Right atrium auricular region (tissue), 2 donors: Measurements from ENCODE around the gene NDUFAF2. TPM values are rescaled to one million over a fixed set of nuclear protein-coding genes. Genes with fewer than 3 reads are reported as not detected.
A peak's percentile ranks its signal among the peaks of the same experiment; 100 is the strongest.

Experiments used
- DNase-seq: peaks from one replicate; pipeline ENCODE4 v3.0.0-alpha.2; 2019; ENCODE audit warnings: low spot score
- H3K27ac ChIP-seq, 2 donors: fragments of 200-600 bp; sonication (generic); 1 replicate in 1 of 2; 2 replicates in 1 of 2; pipeline ENCODE4 v1.5.1; 2016 to 2019
- H3K27me3 ChIP-seq, 2 donors: fragments of 200-600 bp; sonication (generic); one replicate each; pipeline versions ENCODE4 v1.5.1 to v1.6.0; 2017 to 2019
- H3K36me3 ChIP-seq: fragments of 200-600 bp; sonication (generic); one replicate; pipeline ENCODE4 v1.5.1; 2016
- H3K4me1 ChIP-seq, 2 donors: fragments of 200-600 bp; sonication (generic); one replicate each; pipeline versions ENCODE4 v1.5.1 to v1.6.0; 2017 to 2019
- H3K4me3 ChIP-seq, 2 donors: fragments of 200-600 bp; sonication (generic); 1 replicate in 1 of 2; 2 replicates in 1 of 2; pipeline ENCODE4 v1.5.1; 2017 to 2019; ENCODE audit warnings: mild to moderate bottlenecking in 1 of 2, moderate library complexity in 1 of 2
- H3K9me3 ChIP-seq, 2 donors: fragments of 200-600 bp; sonication (generic); one replicate each; pipeline ENCODE4 v1.5.1; 2019
- CTCF ChIP-seq, 2 donors: fragments of 200-600 bp; sonication (generic); IDR thresholded peaks; one replicate each; pipeline ENCODE4 v1.5.1; 2019; ENCODE audit warnings: antibody characterized with exemption in 2 of 2
- total RNA-seq, 2 donors: library from RNA; depleted of rRNA; stranded (reverse); fragments of >200 nt; gene quantifications; one replicate each; pipeline ENCODE4 v1.1.0, GENCODE V29; 2016

NDUFAF2 gene
- total RNA-seq, 2 donors from 2014 or later = 23.7 to 28.9 TPM

DNA sequence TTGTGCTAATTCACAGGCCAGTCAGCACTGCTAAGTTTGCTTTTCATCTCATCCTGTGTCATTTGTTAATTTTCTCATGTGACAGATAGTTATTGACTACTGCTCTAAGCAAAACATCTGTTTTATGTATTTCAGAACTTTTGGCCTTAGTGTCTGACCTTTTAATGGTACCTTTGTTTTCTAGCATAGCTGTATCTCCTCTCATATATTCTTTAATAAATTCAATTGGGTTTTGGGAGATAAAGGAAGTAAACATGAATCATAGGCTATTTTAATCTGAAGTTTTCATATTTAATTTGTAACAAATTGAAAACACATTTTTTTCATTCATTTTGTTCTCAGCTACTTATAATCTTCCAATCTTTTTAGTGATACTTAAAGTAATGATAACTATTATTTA is 13.1 kb downstream of the NDUFAF2 start:
- DNase-seq = no peak
- no peak overlapping the region for H3K27ac ChIP-seq
- no peaks in the 10 kb centered on the region for H3K4me1 ChIP-seq
- no peaks in the 10 kb centered on the region for H3K36me3 ChIP-seq
- no peaks in the 10 kb centered on the region for H3K27me3 ChIP-seq
- H3K9me3 ChIP-seq = peaks cover 0 to 11% of the 10 kb centered on the region in 2 donors
- H3K4me3 ChIP-seq = no peak overlapping the region
- no peak for TF ChIP-seq CTCF (IDR thresholded peaks at IDR 0.05)

- TF ChIP-seq CTCF (IDR thresholded peaks at IDR 0.05) = no peak
- Histone ChIP-seq H3K27me3 (no peaks in the 10 kb centered on the region), H3K9me3 (peaks cover 0 to 11% of the 10 kb centered on the region in 2 donors), H3K4me3 (no peak overlapping the region), H3K36me3 (no peaks in the 10 kb centered on the region), H3K4me1 (no peaks in the 10 kb centered on the region), H3K27ac (no peak overlapping the region)
- no peak for DNase-seq
Observed at GRCh38 chr5:60958712-60959111, 13.7 kb downstream of the NDUFAF2 start.

- peaks cover 0 to 11% of the 10 kb centered on the region in 2 donors for H3K9me3 ChIP-seq
- no peaks in the 10 kb centered on the region for H3K4me1 ChIP-seq
- H3K27ac ChIP-seq = no peak overlapping the region
- no peak overlapping the region for H3K4me3 ChIP-seq
- H3K27me3 ChIP-seq = no peaks in the 10 kb centered on the region
- DNase-seq = no peak
- peak in 1 of 2 donors; percentile 54 for TF ChIP-seq CTCF (IDR thresholded peaks at IDR 0.05)
- H3K36me3 ChIP-seq = no peaks in the 10 kb centered on the region
Observed at GRCh38 chr5:60959156-60959555, 14.2 kb downstream of the NDUFAF2 start.

GRCh38 chr5:60960591-60960990 is 15.6 kb downstream of the NDUFAF2 start:
- Histone ChIP-seq H3K27me3 (no peaks in the 10 kb centered on the region), H3K9me3 (peaks cover 0 to 4% of the 10 kb centered on the region in 2 donors), H3K36me3 (no peaks in the 10 kb centered on the region), H3K27ac (no peak overlapping the region), H3K4me1 (no peaks in the 10 kb centered on the region), H3K4me3 (no peak overlapping the region)
- DNase-seq = no peak
- peak; percentile 18 to 57 for TF ChIP-seq CTCF (IDR thresholded peaks at IDR 0.05)

- no peaks in the 10 kb centered on the region for H3K36me3 ChIP-seq
- H3K27ac ChIP-seq = no peak overlapping the region
Observed at GRCh38 chr5:60961685-60962084, 16.7 kb downstream of the NDUFAF2 start.

More at GRCh38 chr5:60961685-60962084, 16.7 kb downstream of the NDUFAF2 start:
- Histone ChIP-seq H3K4me3 (no peak overlapping the region), H3K9me3 (peaks cover 0 to 6% of the 10 kb centered on the region in 2 donors), H3K27me3 (no peaks in the 10 kb centered on the region), H3K4me1 (no peaks in the 10 kb centered on the region)
- no peak for TF ChIP-seq CTCF (IDR thresholded peaks at IDR 0.05)
- no peak for DNase-seq
